Stimulated activated CD8-positive, alpha-beta memory T cell treated with anti-CD3 and anti-CD28 coated beads, Interleukin-15, amount 100 ng/mL, for 1 hour (primary cell): ENCODE results near the gene FAM219B.
"Not testable (repeated sequence)": the region's sequence is repeated elsewhere in the genome, so short reads cannot be mapped to it uniquely, and the experiment has no call there.

ENCODE experiments used
- DNase-seq: peaks from one replicate; pipeline ENCODE4 v3.0.0-alpha.2; 2020; ENCODE audit warnings: low read depth

Gene FAM219B

DNA sequence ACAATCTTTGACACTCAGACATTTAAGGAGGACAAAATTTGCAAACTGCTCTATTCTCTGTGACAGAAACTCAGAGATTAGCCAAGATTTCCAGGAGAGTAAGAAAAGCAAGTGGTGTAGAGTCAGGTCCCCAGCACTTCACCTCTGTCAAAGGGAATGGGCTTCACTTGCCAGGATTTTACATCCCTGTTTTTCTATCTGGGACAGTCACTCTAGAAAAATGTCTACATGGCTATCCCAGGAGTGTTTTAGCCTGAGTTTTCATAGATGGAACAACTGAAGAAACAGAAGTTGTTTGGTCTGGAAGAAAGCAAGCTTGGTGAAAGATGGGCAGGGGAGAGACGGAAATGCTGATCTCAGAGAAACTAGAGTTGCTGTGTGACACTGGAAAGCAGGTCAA is 3.0 kb downstream of the FAM219B start:
- DNase-seq = no peak

DNA sequence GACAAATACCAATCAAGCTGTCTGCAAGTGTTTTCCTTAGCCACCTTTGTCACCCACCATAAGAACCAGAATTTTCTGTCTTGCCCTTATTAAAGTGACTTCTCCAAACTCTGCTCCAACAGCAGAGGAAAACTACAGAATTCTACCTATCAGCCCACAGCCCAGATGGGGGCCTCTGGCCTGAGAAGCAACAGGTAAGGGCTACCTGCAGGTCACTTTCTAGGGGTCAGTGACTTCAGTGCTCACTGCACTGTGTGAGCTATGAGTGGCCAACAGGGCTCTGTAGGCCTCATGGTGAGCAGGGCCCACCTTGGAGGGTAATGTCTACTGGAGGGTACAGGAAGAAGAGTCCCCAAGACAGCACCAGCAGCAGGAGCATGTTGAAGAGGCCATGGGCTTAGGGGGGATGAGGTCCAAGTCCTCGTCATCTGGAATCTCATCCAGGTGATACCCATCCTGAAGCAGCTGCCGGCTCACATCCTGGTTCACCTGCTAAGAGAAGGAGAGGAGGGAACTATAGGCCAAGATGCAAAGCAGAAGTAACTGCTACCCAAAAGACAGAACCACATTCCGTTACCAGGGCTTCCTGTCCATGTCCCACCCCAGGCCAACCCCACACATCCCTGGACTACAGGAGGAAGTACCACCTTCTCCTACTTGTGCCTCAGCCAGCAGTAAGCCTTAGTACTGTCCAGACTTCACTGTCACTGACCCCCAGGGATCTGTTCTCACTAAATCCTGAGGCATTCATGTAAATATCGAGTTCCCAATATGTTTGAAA is 4.2 kb downstream of the FAM219B start:
- DNase-seq = no peak

DNA sequence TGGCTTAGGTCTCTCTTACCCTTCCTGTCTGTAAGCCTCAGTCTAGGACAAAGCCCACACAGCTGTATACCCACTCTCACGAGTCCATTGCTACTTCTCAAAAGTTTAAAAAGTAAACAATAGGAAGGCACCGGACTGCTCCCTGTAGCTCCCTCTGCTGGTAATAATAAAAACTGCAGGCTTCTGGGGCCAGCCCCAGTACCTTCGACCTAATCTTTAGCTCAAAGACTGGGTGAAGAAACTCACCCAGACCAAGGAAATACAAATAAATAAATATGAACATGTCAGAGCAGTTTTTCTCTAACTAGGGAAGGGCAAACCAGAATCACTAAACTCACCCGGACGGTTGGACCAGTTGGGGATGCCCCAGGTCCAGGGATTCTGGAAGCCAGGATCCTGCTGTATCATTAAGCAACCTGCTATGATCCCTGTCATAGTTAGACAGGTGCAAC is 5.0 kb downstream of the FAM219B start:
- DNase-seq = peak; percentile 30

DNA sequence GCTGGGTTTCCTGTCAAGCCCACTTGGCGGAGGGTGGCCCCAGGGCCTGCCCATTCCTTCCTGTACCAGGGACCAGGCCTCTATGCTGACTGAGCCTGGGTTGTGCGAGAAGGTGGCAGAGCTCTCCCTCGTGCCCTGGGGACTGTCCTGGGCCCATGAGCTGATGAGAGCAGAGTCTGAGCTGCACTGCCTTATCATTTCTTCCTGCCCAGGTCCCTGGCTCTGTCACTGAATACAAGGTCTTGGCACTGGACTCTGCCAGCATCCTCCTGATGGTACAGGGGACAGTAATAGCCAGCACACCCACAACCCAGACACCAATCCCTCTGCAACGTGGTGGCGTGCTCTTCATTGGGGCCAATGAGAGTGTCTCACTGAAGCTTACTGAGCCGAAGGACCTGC is 9.3 kb downstream of the FAM219B start:
- no peak for DNase-seq

DNA sequence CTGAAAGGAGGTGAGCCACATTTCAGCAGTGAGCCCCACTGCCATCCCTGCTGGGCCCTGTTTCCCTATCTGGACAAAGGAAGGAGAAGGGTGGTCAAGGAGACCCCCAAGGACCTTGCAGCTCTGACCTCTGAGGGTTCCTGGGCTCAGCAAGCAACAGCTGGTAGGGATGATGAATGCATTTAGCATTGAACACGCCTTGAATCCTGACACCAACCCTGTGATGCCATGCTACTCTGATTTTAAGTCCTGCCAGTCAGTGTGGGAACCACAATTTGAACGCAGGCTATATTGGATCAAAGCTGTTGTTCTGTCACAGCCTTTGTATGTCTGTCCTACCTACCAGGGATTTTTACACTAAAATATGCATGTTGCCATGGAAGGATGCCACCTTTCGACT is 10.3 kb downstream of the FAM219B start:
- DNase-seq = no peak

DNA sequence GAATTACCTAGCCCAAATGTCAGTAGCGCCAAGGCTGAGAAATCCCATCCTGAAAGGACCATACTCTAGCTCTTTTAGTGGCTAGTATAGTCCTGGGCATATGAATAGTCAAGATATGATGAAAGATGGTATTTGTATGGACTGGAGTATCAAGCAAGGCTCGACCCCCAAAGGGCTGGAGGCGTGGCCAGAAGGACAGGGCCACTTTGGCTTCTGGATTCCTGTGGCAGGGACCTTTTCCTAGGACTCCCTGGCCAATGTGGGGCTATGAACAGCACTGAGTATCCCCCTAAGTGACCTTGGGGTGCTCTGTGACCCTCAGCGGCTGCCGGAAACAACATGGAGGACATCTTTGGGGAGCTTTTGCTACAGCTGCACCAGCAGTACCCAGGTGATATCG is 10.8 kb downstream of the FAM219B start:
- DNase-seq = no peak

DNA sequence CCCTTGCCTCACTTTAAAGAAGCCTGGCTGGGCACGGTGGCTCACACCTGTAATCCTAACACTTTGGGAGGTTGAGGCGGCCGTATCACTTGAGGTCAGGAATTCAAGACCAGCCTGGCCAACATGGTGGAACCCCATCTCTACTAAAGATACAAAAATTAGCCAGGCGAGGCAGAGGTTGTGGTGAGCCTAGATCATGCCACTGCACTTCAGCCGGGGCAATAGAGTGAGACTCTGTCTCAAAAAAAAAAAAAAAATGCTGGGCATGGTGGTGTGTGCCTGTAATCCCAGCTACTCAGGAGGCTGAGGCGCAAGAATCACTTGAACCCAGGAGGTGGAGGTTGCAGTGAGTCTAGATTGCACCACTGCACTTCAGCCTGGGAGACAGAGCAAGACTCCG is 12.3 kb downstream of the FAM219B start:
- not testable (repeated sequence) for DNase-seq

DNA sequence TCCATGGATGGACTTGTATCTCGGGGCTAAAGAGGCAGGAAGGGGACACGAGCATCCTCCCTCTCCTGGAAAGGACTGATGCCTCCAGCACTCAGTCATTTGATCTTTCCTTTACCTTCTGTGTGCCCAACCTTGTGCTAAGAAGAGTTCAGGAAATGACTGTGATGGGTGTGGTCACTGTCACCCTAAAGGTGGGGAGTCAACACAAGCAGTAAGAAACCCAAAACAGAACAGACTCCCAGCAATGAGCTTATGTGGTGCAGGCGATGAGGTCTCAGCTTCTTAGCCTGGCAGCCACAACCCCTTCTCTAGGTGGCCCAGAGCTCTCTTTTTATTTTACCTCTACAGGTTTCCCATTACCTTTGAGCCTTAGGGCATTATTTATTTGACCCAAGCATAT is 13.0 kb downstream of the FAM219B start:
- no peak for DNase-seq

DNA sequence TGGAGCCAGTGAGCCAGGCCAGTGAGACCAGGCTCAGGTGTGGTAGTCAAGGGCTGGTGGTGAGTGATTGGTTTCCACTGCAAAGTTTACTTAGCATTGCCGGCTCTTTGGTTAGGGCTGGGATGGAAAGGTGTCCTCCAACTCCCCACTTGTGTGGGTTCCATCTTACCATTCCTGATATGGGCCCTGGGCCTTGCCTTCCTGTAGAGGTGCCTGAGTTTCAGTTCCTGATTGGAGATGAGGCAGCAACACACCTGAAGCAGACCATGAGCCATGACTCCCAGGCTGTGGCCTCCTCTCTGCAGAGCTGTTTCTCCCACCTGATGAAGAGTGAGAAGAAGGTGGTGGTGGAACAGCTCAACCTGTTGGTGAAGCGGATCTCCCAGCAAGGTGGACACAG is 13.7 kb downstream of the FAM219B start:
- DNase-seq = no peak

DNA sequence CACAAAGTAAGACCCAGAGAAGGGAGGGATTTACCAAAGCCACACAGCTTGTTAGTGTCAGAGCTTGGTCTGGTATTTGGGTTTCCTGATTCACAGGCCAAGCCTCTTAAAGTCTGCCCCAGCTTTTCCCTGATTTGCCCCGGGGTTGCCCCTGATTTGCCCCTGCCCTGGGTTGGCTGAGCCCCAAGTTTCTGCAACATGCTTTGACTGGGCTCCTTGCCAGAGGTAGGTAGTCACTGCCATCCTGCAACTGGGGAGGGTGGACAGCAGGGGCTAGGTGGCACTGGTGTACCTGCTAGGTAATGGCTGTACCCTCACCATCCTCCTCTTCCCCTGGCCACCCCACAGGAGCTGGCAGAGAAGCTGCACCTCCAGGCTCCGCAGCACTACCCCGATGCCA is 14.3 kb downstream of the FAM219B start:
- no peak for DNase-seq

DNA sequence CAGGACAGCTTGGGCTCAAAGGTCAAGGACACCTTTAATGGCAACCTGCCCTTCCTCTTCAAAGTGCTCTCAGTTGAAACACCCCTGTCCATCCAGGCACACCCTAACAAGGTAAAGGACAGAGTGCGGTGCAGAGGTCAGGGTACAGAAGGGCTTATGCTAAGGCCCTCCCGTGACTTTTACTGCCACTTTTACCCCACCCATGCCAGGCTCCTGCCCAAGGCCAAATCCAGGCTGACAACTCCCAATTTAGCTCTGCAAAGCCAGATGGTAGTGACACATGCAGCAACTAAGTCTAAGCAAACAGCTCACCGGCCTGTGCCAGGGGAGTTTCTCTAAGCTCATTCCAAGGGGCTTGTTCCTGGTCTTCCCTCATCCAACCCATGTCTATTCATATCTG is 15.2 kb downstream of the FAM219B start:
- DNase-seq = no peak

DNA sequence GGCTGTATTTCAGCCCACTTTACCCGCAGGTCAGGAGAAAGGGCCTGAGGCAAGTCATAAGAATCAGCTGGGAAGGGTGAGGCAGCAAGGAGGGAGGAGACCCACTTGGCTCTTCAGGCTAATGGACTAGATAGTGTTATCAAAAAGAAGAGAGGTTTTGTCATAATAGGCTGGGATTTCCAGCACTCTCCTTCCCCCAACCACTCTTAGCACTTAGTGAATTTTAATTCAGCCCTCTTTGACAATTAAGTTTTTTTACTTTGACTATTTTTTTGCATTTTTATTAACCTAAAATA is 16.0 kb downstream of the FAM219B start:
- DNase-seq = no peak

DNA sequence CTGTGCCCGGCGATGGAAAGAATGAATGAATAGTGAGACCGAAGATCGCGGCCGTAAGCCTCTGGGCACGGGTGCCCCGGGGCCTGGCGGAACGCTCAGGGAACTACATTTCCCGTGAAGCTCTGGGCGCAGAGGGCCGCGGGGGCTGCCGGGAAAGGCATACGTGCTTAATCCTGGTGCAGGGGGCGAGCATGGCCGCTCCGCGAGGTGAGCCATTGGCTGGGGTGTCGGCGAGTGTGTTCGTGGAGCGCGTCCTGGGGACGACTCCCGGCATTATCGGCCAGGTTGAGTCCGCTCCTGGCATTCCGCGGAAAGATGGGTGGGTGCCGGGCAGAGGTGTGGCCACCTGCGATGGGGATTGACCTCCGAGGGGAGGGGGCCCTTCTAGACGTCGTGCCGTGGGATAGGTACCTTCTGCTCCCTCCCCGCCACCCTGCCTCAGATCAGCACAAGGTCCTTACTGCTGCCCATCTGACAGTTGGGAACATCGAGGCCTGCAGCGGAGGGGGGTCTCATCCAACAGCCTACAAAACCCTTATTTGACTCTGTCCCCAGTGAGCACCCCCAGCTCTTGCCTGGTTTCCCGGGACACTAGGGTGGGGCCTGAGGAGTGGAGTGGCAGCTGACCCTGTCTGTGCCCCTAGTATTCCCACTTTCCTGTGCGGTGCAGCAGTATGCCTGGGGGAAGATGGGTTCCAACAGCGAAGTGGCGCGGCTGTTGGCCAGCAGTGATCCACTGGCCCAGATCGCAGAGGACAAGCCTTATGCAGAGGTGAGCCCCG is 16.6 kb downstream of the FAM219B start, which contains the start of gene MPI:
Gene MPI, plus strand, starts transcription at position 160 of the 782 bp plus-strand sequence. Its CDS starts 32 bp downstream, at position 192.
- peak; percentile 70 for DNase-seq

DNA sequence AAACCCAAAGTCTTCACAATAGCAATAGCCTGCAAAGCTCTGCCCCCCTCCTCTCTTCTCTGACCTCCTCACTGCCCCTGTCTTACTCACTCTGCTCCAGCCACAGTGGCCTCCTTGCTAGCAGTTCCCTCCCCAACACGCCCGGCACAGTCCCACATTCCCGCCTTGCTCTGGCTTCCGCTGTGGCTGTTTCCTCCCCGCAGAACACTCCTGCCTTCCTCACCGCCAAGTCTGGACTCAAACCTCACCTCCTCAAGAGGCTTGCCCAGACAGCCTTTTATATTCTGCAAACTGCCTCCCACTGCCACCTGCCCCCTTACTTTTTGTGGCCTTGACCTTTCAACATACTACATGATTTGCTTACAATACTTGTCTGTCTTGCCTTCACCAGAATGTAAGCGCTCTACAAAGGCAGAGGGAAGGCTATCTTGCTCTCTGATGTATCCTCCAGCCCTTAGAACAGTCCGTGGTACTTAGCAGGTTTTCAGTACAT is 17.2 kb downstream of the FAM219B start:
- DNase-seq = no peak

DNA sequence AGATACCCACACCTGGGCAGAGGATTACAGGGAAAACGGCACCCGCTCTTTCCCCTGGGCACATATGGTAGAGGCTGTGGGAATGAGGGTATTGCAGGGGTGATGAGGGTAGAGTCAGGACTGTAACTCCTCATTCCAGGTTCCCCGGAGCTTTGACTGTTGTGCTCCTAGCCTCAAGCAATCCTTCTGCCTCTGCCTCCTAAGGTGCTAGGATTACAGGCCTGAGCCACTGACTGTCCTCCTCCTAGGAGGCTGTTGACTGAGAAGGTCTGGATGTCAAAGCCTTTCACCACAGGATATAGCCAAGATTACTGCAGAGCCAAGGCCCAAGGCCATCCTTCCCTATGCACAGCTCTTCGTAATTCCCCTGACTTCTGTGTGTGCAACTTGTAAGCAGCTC is 17.9 kb downstream of the FAM219B start:
- no peak for DNase-seq

DNA sequence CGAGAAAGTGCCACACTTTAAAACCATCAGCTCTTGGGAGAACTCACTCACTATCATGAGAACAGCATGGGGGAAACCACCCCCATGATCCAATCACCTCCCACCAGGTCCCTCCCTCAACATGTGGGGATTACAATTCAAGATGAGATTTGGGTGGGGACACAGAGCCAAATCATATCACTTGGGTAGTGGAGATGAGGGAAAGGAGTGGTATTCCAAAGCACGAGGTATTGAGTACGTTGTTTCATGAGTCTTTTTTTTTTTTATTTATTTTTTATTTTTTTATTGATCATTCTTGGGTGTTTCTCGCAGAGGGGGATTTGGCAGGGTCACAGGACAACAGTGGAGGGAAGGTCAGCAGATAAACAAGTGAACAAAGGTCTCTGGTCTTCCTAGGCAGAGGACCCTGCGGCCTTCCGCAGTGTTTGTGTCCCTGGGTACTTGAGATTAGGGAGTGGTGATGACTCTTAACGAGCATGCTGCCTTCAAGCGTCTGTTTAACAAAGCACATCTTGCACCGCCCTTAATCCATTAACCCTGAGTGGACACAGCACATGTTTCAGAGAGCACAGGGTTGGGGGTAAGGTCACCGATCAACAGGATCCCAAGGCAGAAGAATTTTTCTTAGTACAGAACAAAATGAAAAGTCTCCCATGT is 19.0 kb downstream of the FAM219B start:
- DNase-seq = not testable (repeated sequence)

DNA sequence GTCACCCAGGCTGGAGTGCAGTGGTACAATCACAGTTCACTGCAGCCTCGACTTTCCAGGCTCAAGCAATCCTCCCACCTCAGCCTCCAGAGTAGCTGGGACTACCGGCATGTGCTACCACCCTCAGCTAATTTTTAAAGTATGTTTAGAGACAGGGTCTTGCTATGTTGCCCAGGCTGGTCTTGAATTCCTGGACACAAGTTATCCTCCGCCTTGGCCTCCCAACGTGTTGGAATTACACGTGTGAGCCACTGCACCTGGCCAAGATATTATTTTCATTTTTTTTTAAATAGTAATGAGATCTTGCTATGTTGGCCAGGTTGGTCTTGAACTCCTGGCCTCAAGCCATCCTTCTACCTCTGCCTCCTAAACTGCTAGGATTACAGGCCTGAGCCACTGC is 21.2 kb downstream of the FAM219B start:
- DNase-seq = no peak

DNA sequence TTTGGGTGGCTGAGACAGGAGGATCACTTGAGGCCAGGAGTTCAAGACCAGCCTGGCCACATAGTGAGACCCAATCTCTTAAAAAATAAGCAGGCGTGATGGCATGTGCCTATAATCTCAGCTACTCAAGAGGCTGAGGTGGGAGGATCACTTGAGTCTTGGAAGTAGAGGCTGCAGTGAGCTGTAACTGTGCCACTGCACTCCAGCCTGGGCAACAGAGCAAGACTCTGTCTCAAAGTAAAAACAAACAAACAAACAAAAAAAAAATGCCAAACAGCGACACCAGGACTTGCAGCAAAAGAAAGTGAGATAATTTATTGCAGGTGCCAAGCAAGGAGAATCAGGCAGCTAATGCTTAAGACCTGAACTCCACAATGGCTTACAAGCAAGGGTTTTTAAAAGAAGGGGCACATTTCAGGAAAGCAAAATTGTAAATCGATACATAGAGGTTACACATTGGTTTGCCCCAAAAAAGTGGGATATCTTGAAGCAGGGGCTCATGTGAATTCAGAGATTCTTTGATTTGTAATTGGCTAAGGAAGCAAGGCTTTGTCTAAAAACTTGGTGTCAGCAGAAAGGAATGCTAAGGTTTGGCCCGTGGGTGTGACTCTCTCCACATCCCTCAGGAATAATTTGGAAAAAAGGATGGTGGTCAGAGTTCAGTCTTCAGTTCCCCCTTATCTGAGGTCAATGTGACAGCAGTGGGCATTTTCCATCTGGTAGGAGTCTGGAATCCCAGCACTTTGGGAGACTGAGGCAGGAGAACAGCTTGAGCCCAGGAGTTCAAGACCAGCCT is 22.0 kb downstream of the FAM219B start:
- no peak for DNase-seq

DNA sequence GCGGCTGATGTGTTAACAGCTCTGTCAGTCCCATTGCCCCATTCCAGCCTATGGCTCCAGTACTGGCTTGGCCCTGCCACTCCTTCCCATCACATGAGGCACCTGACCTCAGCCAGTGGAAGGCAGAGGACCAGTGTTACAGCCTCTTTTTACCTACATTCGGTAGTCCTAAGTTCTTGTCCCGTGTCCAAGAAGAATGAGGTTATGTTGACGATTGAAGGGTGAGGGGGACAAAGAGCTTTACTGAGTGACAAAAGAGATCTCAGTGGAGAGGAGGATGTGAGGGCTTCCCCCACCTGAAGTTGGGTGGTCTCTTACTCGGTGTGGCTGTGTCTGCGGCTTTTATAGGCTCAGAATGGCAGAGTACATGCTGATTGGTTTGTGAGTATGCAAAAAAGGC is 24.1 kb downstream of the FAM219B start:
- DNase-seq = no peak

DNA sequence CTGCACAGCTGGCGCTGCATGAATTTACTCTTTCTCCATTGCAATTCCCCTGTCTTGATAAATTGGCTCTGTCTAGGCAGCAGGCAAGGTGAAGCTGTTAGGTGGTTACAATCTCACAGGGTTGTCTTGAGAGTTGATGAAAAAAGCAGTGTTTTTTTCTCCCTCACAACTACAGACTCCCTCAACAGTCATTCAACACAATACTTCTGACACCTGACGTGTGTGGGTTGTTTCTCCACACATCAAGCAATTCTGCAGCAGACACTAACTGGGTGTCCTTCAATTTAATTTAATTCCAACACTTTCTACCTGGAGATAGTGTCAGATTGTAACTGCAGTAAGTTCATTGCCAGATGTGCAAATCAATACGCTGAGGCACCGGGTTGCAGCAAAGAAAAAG is 28.4 kb downstream of the FAM219B start:
- DNase-seq = no peak

DNA sequence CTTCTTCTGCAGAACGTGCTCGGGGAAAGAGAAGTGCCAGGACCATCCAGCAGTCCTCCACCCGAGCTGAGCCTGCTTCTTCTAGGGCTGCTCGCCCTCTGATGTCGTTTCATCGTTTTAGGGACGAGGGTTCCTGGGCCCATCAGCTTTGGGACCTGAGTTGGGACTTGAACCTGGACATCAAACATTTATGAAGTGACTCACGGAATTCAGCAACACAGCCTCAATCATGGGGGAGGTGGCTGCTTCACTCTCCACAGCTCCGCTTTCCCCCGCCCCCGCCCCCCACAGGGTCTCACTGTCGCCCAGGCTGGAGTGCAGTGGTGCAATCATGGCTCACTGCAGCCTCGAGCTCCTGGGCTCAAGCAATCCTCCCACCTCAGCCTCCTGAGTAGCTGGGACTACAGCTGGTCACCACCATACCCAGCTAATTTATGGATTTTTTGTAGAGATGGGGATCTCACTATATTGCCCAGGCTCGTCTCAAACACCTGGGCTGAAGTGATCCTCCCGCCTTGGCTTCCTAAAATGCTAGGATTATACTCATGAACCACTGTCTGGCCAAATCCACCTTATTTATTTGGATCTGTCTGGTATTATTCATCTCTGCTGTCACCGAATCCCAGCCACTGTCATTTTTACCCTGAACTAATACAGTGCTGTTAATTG is 32.8 kb downstream of the FAM219B start:
- no peak for DNase-seq
